Myocyte (in vitro differentiated cells): ENCODE measurements around the gene PKP2. TPM values are rescaled to one million over a fixed set of nuclear protein-coding genes. Genes with fewer than 3 reads are reported as not detected.

Experiments used
- DNase-seq: peaks from one replicate; pipeline ENCODE4 v3.0.0-alpha.2; 2012; ENCODE audit warnings: low read depth
- total RNA-seq: library from RNA; depleted of rRNA; stranded (reverse); fragments of >200 nt; gene quantifications from 2 replicates; pipeline ENCODE4 v1.2.3, GENCODE V29; 2014

PKP2 gene
- total RNA-seq, 1 donor from 2014 or later = 60.0 TPM

GRCh38 chr12:32755654-32756475 lies 140.7 kb downstream of the PKP2 start, which contains the start of gene YARS2:
Gene YARS2 (minus strand): TSS chr12:32755897. CDS start chr12:32755874, 23 bp downstream.
- peak; percentile 99 for DNase-seq

GRCh38 chr12:32755051-32755653 lies 141.4 kb downstream of the PKP2 start:
- DNase-seq = peak; percentile 80

- DNase-seq = no peak
These were observed 142.5 kb downstream of the PKP2 start for GRCh38 chr12:32754111-32754510.

- DNase-seq = no peak
These were observed 143.0 kb downstream of the PKP2 start for GRCh38 chr12:32753605-32754004.

GRCh38 chr12:32743264-32743663 lies 153.3 kb downstream of the PKP2 start:
- DNase-seq = no peak

GRCh38 chr12:32742133-32742532 lies 154.4 kb downstream of the PKP2 start:
- DNase-seq = no peak

Other genes with a start within 250 kb of the PKP2 start
- 44.4 and 48.1 TPM in 2 replicates for gene DNM1L, start 217.5 kb downstream of the PKP2 start, total RNA-seq
- 22.4 and 37.0 TPM in 2 replicates for gene YARS2, start 140.9 kb downstream of the PKP2 start, total RNA-seq